Esophagus squamous epithelium (tissue), 5 donors: ENCODE measurements around the gene UFSP1. TPM values are rescaled to one million over a fixed set of nuclear protein-coding genes. Genes with fewer than 3 reads are reported as not detected.

Experiments
- DNase-seq: peaks from one replicate; lab custom pipeline; 2025; lab: John Stamatoyannopoulos, UW
- H3K27ac ChIP-seq, 4 donors: fragments of 200-600 bp; sonication (generic); one replicate each; pipeline ENCODE4 v1.5.1; 2016 to 2019; ENCODE audit warnings: mild to moderate bottlenecking in 1 of 4
- H3K27me3 ChIP-seq, 4 donors: fragments of 200-600 bp; sonication (generic); 1 replicate in 3 of 4; 2 replicates in 1 of 4; pipeline versions ENCODE4 v1.5.1 to v1.6.0; 2017 to 2021; ENCODE audit warnings: antibody characterized with exemption in 1 of 4
- H3K36me3 ChIP-seq, 3 donors: fragments of 200-600 bp; sonication (generic); one replicate each; pipeline ENCODE4 v1.5.1; 2016 to 2019
- H3K4me1 ChIP-seq, 3 donors: fragments of 200-600 bp; sonication (generic); one replicate each; pipeline ENCODE4 v1.5.1; 2017 to 2019
- H3K4me3 ChIP-seq, 4 donors: fragments of 200-600 bp; sonication (generic); 1 replicate in 3 of 4; 2 replicates in 1 of 4; pipeline ENCODE4 v1.5.1; 2016 to 2019; ENCODE audit warnings: mild to moderate bottlenecking in 2 of 4, moderate library complexity in 1 of 4
- H3K9me3 ChIP-seq, 3 donors: fragments of 200-600 bp; sonication (generic); one replicate each; pipeline ENCODE4 v1.5.1; 2016 to 2019
- CTCF ChIP-seq, 6 experiments: fragments of 450-650 bp in 4 of 6; fragments of 200-600 bp in 2 of 6; sonication (generic) in 2 of 6; IDR thresholded peaks; one replicate each; pipeline ENCODE4 v1.5.1; 2016 to 2019; ENCODE audit warnings: antibody characterized with exemption in 6 of 6, mild to moderate bottlenecking in 4 of 6, moderate library complexity in 4 of 6
- POLR2A ChIP-seq, 4 donors: fragments of 450-650 bp; IDR thresholded peaks; one replicate each; pipeline ENCODE4 v1.6.1; 2017; ENCODE audit warnings: antibody characterized with exemption in 4 of 4, mild to moderate bottlenecking in 4 of 4, moderate library complexity in 3 of 4
- WGBS, 2 donors: methylation state at CpG; one replicate each; pipeline ENCODE4 v1.1.5; 2018; 5-methylcytosine and 5-hydroxymethylcytosine counted together
- intact Hi-C: fragments of 100-400 bp; cut with DNase I; formaldehyde crosslinking; loops from one replicate; pipeline ENCODE4 v1.15.0; 2022
- total RNA-seq, 4 donors: library from RNA; depleted of rRNA; stranded (reverse); fragments of >200 nt; gene quantifications; one replicate each; pipeline ENCODE4 v1.1.0, GENCODE V29; 2016
- donor health status: DM: yes; HTN: yes; CAD: no.

UFSP1 gene
- total RNA-seq, 4 donors from 2014 or later, result 1.3 to 8.4 (median 5.5) TPM

- peak overlapping the region in 2 of 4 donors; percentile 71 to 76 for H3K4me3 ChIP-seq
- TF ChIP-seq CTCF (IDR thresholded peaks at IDR 0.05), result no peak
- TF ChIP-seq POLR2A (IDR thresholded peaks at IDR 0.05), result no peak
- DNase-seq, result no peak
- H3K27me3 ChIP-seq, result peaks cover 9 to 43% (median 14%) of the 10 kb centered on the region in 4 donors
- intact Hi-C loops, result no loop called here
- H3K36me3 ChIP-seq, result peaks cover 8 to 18% (median 16%) of the 10 kb centered on the region in 3 donors
- H3K27ac ChIP-seq, result peak overlapping the region in 2 of 4 donors; percentile 98 to 99
- WGBS, 2 donors, result 62 to 73% methylated on average over 8 of the region's 8 CpGs
- H3K4me1 ChIP-seq, result peaks cover 50 to 77% (median 57%) of the 10 kb centered on the region in 3 donors
- H3K9me3 ChIP-seq, result no peaks in the 10 kb centered on the region
Observed at GRCh38 chr7:100891568-100892247, 2.2 kb upstream of the UFSP1 start.

GRCh38 chr7:100890653-100891567 is 1.4 kb upstream of the UFSP1 start:
- H3K4me1 ChIP-seq, result peaks cover 43 to 71% (median 49%) of the 10 kb centered on the region in 3 donors
- TF ChIP-seq POLR2A (IDR thresholded peaks at IDR 0.05), result no peak
- no peak for TF ChIP-seq CTCF (IDR thresholded peaks at IDR 0.05)
- no peaks in the 10 kb centered on the region for H3K9me3 ChIP-seq
- peaks cover 16 to 26% (median 24%) of the 10 kb centered on the region in 3 donors for H3K36me3 ChIP-seq
- 8 to 15% methylated on average over 13 to 16 of the region's 43 CpGs for WGBS, 2 donors
- H3K4me3 ChIP-seq, result peak overlapping the region; percentile 50 to 88 (median 74)
- intact Hi-C loops, result no loop called here
- H3K27me3 ChIP-seq, result peaks cover 5 to 35% (median 11%) of the 10 kb centered on the region in 4 donors
- DNase-seq, result no peak
- H3K27ac ChIP-seq, result peak overlapping the region; percentile 95 to 99 (median 98)

- no peak for TF ChIP-seq POLR2A (IDR thresholded peaks at IDR 0.05)
- no peak for TF ChIP-seq CTCF (IDR thresholded peaks at IDR 0.05)
- Histone ChIP-seq H3K27me3 (peaks cover 0 to 11% (median 0%) of the 10 kb centered on the region in 4 donors), H3K36me3 (peaks cover 34 to 51% (median 49%) of the 10 kb centered on the region in 3 donors), H3K4me1 (peaks cover 31 to 53% (median 33%) of the 10 kb centered on the region in 3 donors), H3K27ac (peak overlapping the region; percentile 95 to 99 (median 98)), H3K9me3 (no peaks in the 10 kb centered on the region), H3K4me3 (peak overlapping the region; percentile 50 to 88 (median 74))
- intact Hi-C loops, result no loop called here
- no peak for DNase-seq
- WGBS, 2 donors, result 39 to 56% methylated on average over 13 of the region's 18 CpGs
Observed at GRCh38 chr7:100888291-100888987, 1.1 kb downstream of the UFSP1 start.

GRCh38 chr7:100887516-100888290 is 1.8 kb downstream of the UFSP1 start:
- no peak for TF ChIP-seq POLR2A (IDR thresholded peaks at IDR 0.05)
- Histone ChIP-seq H3K27ac (peak overlapping the region; percentile 50 to 99 (median 87)), H3K4me3 (peak overlapping the region in 1 of 4 donors; percentile 76), H3K9me3 (no peaks in the 10 kb centered on the region), H3K27me3 (peaks cover 0 to 6% (median 0%) of the 10 kb centered on the region in 4 donors), H3K36me3 (peaks cover 34 to 58% (median 56%) of the 10 kb centered on the region in 3 donors), H3K4me1 (peaks cover 31 to 53% (median 33%) of the 10 kb centered on the region in 3 donors)
- DNase-seq, result no peak
- WGBS, 2 donors, result 48 to 49% methylated on average over 16 to 17 of the region's 21 CpGs
- intact Hi-C loops, result no loop called here
